HG03159 (cell line): ENCODE results near the gene SULT1C3.
A peak's percentile ranks its signal among the peaks of the same experiment; 100 is the strongest.

Source experiments
- ATAC-seq: cut with Tn5 transposase; IDR thresholded peaks from one replicate; pipeline ENCODE4 v1.9.1; 2021; ENCODE audit warnings: mild to moderate bottlenecking, moderate library complexity; ENCODE audit not compliant: unreplicated experiment

SULT1C3 gene

GRCh38 chr2:108297436-108298141 lies 57.8 kb downstream of the SULT1C3 start:
- ATAC-seq: no peak

GRCh38 chr2:108301558-108301957 lies 61.8 kb downstream of the SULT1C3 start:
- ATAC-seq: no peak

- peak; percentile 47 for ATAC-seq
Observed at GRCh38 chr2:108304975-108305374, 65.2 kb downstream of the SULT1C3 start.

- ATAC-seq: no peak
Observed at GRCh38 chr2:108305901-108306300, 66.1 kb downstream of the SULT1C3 start.

GRCh38 chr2:108309903-108310302 lies 70.1 kb downstream of the SULT1C3 start:
- no peak for ATAC-seq
